AG20443 (cell line): ENCODE data around the gene GPR78.

Experiments
- DNase-seq: peaks from one replicate; pipeline ENCODE4 v3.0.0; 2012; ENCODE audit warnings: low spot score, mixed read lengths

GPR78 gene

DNA sequence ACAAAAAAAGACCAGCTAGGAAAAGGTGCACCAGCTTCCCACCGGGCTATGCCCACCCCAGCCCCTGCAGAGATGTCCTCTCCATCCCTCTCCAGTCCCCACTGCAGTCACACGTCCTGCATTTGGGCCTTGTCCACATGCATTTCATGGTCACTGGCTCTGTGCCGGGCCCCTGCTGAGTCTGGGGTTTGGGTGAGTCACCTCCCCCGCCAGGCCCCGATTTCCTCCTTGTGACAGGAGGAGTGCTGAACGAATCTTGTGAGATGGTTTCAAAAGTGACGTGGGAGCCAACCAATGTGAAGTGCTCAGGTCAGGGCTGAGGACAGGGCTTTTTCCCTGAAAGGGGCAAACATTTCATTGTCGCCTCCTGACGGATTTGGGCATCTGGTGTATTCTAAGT, 19.5 kb downstream of the GPR78 start:
- peak; percentile 90 for DNase-seq

DNA sequence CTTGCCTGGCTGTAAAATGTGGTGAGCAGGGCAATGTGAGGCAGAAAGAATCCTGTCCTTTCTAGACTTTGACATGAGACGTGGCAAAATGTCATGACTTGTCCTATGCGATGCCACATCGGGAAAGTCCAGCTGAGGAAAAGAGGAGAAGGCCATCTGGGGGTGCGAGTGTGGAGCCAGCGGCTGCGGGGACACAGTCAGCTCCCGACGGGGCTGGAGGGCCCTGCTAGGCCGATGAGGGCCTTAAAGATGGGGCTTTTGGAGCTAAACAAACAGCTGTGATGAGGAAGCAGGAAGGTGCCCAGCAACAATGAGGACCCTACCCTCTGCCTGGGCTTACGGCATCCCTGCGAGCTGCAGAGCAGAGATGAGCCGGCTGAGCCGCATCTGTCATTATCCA, 20.1 kb downstream of the GPR78 start:
- no peak for DNase-seq

DNA sequence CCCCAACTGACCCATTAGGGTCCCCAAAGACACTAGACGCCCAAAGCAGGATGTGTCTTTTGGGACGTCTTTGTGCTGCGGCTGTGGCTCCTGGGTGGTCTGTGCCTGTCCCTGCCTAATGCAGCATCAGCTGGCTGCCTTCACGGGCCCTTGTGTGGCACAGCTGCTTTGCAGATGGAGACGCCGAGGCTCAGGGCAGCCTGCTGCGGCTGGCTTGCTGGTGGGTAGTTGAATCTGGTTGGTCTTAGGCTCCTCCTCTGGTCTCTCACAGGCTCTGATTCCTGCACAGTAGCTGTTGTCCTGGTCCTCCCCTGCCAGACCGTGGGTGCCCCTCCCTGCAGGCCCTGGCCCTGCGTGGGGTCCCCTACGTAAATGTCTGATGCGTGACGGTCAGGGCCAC, 20.5 kb downstream of the GPR78 start:
- DNase-seq: no peak

DNA sequence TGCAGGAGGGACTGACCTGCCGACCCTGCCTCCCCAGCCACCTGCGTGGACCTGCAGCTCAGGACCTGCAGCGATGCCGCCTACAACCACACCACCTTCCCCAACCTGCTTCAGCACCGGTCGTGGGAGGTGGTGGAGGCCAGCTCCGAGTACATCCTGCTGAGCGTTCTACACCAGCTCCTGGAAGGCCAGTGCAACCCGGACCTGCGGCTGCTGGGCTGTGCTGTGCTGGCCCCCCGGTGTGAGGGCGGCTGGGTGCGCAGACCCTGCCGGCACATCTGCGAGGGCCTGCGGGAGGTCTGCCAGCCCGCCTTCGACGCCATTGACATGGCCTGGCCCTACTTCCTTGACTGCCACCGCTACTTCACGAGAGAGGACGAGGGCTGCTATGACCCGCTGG, 20.9 kb downstream of the GPR78 start:
- no peak for DNase-seq

DNA sequence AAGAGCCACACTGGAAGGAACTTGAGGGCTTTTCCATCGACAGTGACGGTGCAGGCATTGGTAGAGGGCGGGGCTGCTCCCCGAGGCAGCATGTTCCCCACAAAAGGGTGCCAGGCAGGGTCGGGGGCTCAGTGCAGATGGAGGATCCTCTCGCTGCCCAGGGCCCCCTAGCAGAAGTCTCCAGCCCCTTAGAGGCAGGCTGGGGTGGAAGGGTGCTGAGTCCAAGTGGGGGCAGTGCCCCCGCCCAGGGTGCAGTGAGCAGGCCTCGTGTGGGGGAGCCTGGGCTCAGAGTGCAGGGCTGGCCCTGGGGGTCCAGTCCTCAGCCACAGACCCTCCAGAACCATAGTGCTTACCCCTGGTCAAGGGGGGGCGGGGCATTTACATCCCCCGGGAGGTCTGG, 21.4 kb downstream of the GPR78 start:
- DNase-seq: no peak

DNA sequence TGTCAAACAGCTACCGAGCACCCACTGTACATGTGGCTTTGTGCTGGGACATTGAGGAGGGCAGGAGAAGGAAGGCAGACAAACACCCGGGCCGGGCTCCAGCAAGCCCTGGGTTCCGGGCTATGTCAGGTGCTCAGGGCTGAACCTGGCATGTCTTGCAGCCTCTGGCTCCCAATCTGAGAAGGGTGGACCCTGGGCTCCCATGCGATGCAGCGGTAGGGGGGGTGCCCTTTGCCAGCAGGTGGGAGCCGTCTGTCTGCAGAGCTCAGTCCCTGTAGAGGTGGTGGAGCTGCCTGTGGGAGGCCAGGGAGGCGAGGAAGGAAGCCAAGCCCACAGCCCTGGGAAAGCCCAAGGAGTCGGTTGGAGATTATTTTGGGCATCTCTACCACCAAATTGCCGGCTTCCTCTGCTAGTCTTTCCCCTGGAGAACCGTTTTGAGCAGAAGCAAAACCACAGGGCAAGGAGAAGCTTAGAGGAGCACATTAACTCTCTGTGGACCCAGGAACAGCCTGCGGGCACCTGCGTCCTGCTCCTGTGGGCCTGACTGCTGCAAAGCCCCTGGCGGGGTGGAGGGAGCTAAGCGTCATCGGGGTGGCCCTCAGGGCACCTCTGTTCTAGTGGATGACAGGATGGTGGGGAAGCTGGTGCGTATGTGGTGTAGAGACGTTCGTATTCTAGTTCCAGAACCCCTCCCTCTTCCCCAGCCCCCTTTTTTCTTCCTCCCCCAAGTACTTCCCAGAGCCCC, 22.7 kb downstream of the GPR78 start:
- no peak for DNase-seq

DNA sequence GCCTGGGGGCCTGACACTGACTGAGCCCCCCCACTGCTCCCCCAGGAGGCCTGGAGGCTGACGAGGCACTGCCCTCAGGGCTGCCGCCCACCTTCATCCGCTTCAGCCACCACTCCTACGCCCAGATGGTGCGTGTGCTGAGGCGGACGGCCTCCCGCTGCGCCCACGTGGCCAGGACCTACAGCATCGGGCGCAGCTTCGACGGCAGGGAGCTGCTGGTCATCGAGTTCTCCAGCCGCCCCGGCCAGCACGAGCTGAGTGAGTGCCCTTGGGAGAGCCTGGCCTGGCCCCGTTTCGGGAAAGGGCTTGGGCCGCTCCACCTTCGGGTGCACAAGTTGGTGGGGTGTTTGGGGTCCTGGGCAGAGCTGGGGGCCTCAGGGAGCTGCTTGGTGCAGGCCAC, 23.7 kb downstream of the GPR78 start:
- DNase-seq: no peak

DNA sequence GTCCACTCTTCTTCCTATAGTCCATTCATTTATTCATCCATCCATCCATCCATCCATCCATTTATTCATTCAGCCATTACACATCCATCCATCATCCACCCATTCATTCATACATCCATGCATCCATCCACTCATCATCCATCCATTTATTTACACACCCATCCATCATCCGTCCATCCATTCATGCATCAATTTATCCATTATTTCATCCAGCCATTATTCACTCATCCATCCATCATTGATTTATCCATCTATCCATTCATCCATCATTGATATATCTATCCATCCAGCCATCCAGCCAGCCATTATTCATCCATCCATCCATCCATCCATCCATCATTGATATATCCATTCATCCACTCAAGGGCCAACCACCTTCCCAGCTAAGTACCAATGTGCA, 25.1 kb downstream of the GPR78 start:
- DNase-seq: no peak

DNA sequence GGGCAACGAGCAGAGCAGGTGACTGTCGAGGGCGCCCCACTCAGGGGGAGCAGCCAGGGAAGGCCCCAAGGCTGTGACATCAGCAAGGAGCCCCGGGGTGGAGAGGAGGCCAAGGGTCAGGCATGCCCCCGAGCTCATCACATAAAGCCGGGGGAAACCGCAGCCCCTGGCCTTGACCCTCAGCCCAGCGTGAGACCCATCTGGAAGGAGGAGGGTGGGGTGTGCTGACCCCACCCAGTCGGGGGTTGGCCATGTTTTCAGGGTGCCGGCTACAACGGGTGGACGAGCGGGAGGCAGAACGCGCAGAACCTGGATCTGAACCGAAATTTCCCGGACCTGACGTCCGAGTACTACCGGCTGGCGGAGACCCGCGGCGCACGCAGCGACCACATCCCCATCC, 26.3 kb downstream of the GPR78 start:
- DNase-seq: no peak

DNA sequence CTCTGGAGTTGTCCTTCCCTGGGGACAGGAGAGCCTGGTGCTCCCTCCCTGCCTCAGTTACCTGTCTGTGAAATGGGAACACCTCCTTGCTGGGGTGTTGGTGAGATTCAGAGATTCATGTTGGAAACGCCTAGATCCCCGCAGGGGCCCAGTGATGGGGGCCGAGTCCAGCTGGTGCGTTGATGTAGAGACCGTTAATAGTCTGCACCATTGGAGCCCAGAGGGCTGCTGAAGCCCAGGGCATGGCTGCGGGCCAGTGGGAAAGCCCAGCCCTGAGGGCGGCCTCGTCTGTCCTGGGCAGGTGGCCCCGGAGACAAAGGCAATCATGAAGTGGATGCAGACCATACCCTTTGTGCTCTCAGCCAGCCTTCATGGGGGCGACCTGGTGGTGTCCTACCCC, 26.8 kb downstream of the GPR78 start:
- DNase-seq: no peak

DNA sequence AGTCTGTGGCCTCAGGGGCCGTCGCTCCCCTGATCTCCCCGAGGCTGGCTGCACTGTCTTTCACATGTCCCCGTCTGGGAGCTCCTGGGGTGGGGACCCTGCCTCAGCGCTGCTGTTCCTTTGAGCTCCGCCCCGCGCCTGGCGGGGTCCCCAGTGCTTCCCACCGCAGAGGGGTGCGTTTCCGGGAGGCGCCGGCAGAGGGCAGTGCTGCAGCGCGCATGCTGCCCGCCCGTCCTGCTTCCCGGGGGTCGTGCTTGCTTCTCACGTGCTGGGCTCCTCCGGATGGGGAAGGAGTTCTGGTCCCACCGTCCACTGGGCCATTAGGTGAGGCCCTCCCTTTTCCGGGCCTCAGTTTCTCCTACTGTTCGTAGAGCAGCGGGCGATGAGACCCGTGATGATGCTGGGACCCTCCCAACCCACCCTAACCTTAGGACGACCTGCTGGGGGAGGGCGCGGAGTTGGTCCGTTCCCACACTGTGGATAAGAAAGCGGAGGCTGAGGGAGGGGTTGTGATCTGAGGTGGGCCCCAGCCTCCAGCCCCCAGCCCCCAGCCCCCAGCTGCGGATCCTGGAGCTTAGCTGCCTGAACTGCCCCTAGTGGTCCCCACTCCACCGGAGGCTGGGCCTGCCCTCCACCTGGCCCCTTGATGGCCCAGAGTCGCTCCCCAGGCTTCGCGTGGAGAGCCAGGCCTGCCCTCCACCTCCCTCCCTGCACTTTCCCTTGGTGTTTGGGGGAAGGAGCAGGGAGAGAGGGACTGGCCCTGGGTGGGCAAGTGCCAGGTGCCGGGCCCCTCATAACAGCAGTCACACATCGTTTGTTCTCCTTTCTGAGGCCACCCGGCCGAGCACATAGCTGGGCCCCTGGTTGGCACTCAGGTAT, 27.6 kb downstream of the GPR78 start:
- DNase-seq: peak; percentile 80

DNA sequence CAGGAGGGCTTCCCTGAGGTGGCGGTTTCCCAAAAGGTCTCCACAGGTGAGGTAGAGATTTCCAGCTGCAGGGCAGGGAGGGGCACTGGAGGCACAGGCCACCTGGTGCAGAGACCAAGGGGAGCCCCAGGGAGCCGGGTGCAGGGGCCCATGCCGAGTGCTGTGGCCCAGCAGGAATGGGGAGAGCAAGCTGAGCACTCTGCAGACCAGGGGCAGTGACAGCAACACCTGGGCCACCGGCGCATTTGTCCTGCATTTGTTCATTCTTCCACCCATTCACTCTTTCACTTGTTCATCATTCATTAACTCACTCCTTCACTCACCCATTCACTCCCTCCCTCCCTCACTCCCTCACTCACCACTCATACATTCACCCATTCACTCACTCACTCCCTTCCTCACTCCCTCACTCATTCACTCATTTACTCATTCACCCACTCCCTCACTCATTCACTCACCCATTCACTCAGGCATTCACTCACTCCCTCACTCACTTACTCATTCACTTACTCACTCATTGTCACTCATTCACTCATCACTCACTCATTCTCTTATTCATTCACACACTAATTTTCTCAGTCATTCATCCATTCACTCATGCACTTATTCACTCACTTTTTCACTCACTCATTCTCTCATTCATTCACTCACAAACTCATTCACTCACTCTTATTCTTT, 28.7 kb downstream of the GPR78 start:
- no peak for DNase-seq

DNA sequence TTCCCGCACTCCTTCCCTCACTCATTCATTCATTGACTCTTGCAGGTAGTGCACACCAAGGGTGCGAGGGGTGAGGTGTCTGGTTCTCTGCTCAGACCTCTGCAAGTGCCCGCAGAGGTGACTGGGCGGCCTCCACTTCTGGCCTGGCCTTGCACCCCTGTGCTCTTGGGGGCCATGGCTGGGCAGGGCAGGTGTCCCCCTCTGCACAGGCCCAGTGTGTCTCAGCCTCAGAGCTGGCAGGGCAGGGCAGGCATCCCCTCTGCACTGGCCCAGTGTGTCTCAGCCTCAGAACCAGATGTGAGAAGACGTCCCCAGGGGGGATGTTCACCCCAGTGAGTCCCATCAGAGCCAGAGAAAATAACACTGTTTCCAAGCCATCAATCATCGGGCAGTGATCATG, 29.2 kb downstream of the GPR78 start:
- no peak for DNase-seq

DNA sequence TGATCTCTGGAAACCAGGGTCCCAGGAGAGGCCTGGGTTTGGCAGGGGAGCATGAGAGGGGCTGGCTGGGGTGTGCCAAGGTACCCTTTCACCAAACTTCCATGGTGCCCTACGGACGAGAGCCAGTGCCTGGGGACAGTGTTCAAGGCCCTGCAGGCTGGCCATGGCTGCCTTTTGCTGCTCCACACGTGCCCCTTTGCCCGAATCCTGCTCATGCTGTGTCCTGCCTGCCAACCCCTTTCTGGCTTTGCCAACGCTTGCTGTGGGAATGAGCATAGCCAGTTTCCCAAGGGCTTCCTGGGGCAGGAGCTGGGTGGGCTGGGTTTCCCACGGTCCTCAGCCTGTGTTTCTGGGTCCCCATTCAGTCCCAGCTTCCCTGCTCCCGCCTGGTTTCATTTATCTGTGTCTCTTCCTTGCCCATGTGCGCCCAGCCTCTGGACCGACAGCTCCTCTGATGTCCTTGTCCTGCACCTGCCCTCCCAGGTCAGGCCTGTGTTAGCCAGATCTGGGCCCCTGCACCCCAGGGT, 29.7 kb downstream of the GPR78 start:
- DNase-seq: no peak

DNA sequence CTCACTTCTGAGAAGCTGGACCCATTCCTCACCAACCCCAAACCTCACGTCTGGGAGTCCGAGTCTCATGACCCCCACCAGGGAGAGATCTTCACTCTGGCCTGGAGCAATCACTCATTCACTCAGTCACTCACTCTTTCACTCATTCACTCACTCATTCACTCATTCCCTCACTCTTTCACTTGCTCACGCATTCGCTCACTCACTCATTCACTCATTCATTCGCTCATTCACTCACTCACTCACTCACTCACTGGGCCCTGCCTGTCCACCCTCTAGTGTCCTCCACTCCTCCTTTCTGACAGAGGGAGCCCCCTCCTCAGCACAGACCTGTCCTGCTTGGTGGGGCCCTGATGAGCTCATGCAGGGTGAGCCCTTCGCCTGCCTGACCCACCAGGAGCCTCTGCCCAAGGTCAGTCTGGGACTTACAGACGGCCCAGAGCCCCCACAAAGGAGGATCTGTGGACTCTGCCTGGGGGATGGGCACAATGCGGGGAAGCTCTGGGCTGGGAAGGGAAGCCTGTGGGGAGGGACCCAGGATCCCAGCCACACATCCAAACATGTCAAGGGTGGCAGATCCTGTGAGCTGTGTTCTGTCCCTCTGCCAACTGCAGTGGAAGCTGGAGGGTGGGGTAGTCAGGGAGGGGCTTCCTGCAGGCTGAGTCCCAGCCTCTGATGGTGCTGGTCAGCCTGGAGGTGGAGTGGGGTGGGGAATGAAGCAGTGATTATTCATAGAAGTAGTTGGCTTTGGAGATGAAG, 30.8 kb downstream of the GPR78 start:
- no peak for DNase-seq

DNA sequence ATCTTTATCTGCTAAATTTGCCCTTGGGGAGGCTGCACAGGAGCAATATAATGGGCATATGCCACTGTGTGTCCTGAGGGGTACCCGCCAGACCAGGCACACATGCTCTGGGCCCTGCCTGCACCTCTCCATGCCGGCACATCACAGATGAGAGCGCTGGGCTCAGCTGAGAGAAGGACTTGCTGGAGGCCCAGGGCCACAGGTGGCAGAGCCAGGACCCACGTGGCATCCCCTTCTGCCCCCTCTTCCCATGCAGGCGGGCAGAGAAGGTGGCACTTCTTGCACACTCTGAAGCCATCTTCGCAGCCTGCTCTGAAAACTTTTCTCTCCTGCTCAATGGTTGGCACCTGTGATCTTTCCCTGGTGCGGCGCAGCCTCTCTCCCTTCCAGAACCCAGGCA, 32.5 kb downstream of the GPR78 start:
- no peak for DNase-seq

DNA sequence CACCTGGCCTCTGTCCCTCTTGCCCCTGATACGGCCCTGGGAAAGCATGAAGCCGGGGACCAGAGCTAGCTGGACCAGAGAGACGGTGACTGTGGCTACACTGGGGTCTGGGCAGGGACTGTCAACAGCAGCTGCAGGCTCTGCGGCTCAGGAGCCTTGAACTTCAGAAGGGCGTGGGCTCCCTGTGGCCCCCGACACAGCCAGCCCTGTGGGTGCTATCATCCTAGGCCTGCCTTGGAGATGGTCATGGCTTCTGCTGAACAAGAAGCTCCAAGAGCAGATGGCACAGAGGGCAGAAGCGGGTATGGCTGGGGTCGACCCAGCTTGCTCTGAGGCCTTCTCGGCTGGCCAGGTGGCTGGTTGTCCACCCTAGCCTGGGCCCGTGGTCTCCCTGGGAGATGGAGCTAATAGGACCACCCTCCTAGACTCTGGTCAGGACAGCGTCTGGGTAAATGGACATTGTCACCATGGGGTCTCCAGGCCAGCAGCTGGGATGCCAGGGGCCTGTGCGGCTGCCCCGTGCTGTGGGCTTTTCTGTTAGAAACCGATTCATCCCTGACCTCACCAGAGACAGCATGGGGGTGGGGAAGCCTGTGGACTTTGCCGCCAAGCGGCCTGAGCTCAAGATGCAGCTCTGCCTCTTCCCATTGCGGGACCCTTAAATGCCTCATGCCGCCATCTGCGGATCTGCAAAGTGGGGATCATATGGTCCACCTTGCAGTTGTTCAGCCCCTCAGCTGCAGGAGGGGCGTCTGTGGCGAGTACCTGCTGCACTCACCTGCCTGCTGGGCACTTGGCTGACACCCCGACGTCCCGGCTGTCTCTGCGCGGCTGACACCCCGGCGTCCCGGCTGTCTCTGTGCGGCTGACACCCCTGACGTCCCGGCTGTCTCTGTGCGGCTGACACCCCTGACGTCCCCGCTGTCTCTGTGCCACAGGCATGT, 33.5 kb downstream of the GPR78 start:
- no peak for DNase-seq

DNA sequence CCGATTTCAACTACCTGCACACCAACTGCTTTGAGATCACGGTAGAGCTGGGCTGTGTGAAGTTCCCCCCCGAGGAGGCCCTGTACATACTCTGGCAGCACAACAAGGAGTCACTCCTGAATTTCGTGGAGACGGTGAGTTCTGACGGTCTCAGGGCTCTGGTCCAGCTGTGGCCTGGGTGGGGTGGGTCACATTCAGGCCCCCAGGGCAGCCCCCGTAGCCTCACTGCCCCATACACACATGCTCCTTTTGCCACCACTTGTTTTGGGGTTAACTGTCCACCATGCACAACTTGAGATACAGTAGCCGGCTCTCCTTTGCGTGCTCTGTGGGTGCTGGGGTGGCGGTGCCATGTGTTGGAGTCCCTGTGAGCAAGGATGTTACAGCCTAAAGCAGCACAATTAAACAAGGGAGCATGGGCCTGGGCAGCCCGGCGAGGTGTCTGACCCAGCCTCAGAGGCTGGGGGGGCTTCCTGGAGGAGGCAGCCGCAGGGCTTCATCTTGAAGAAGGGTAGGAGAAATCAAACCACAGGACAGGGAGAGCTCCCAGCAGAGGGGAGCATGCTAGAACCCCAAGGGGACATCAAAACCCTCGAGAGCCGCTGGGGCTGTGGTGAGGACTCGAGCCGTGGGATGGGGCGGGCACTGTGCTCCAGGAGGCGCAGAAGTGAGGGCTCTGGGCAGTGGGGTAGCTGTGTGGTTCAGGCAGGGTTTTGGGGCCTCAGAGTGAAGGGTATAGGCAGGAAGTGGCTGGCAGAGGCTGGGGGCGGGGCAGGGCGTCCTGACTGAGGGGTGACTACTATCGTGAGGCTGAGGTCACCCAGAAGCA, 34.4 kb downstream of the GPR78 start:
- DNase-seq: no peak

DNA sequence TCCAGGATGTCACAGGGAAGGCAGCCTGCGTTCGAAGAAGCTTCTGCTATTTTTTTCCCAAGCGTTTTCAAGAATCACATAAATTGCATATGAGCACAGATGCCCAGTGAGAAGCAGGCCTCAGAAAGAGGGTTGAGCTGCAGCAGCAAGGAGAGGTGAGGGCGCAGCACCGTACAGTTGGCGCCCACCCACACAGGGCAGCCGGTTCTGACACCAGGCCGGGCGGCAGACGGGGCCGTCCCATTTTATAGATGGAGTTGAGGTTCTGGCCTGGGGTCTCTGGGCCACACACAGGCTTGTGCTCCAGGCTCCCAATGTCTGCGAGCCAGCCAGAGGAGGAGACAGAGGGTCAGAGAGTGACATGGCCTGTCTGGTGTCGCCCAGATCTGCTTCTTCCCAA, 35.2 kb downstream of the GPR78 start:
- no peak for DNase-seq
